Bronchial epithelial cell (primary cell): ENCODE measurements around the gene AP3S2. TPM values are rescaled to one million over a fixed set of nuclear protein-coding genes. Genes with fewer than 3 reads are reported as not detected.

Experiments used
- total RNA-seq: library from RNA; depleted of rRNA; stranded (reverse); fragments of >200 nt; gene quantifications from 2 replicates; pipeline ENCODE4 v1.2.1, GENCODE V29; 2014

AP3S2 gene
- total RNA-seq, 1 donor from 2014 or later, result 51.3 TPM

Other genes with a start within 250 kb of the AP3S2 start
- gene KIF7, start 238.5 kb downstream of the AP3S2 start, total RNA-seq, result 1.3 and 2.1 TPM in 2 replicates
- under 0.01 and 0.51 TPM in 2 replicates for gene PLIN1, start 214.6 kb downstream of the AP3S2 start, total RNA-seq
- 5.8 and 10.0 TPM in 2 replicates for gene PEX11A, start 203.2 kb downstream of the AP3S2 start, total RNA-seq
- gene WDR93, start 203.2 kb downstream of the AP3S2 start, total RNA-seq, result not detected in 2 replicates
- gene MESP1, start 142.7 kb downstream of the AP3S2 start, total RNA-seq, result 0.26 and 1.4 TPM in 2 replicates
- gene MESP2, start 117.7 kb downstream of the AP3S2 start, total RNA-seq, result 0.13 and 0.26 TPM in 2 replicates
- gene ANPEP, start 79.1 kb downstream of the AP3S2 start, total RNA-seq, result 0.13 and 0.53 TPM in 2 replicates
- gene ARPIN, start 19.0 kb upstream of the AP3S2 start, total RNA-seq, result 4.5 and 12.9 TPM in 2 replicates
- 7.6 and 11.9 TPM in 2 replicates for gene ZNF710, start 107.3 kb upstream of the AP3S2 start, total RNA-seq
- gene IDH2, start 208.5 kb upstream of the AP3S2 start, total RNA-seq, result 29.5 and 59.0 TPM in 2 replicates